Measurements from ENCODE around the gene PIK3C2G.

PIK3C2G gene

DNA sequence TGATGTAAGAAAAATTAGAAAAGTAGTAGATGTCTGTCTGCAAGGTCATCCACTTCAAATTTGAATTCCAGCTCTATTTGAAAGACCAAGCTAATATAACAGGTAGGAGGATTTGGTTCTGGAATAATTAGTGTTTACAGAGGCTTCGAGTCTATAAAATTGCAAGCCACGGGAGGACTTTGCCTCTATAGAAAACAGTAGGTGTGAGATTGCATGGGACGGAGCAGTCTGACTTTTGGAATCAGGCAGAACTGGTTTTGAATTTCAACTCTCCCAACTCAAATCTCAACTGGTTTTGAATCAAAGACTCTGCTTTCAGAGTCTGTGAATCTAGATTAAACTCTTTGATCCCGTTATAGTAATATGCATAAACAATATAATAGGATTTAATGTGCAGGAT lies 82.4 kb downstream of the PIK3C2G start:
- no peak for DNase-seq

DNA sequence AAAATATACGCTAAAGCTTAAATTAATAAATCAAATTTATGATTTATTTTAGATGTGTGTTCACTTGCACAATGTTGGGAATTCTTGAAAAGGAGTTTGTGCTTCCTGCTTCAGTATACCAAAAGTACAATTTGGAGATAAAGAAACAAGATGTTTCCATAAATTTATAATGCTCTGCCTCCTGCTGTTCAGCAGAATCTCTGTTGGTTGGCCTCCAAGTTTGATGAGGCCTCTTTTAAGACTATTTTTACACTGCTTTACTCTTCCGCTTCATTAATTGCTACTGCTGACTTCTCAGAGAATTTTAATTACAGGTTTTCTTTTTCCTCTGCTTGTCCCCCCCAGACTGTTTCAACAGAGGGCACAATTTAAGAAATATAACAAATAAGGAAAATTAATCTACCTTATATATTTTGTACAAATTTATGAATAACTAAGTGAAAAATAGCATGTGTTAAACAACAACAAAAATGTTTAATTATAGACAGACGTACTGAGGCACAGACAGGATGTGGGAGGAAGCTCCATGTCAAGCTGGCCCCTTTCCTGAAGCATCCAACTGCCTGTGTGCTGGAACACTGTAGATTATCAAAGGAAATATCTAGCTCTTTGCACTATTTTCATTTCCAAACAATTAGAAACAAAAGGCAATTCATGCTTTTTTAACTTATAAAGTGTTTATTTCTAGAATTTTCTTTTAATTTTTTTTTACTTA lies 83.9 kb downstream of the PIK3C2G start:
- no peak for DNase-seq

DNA sequence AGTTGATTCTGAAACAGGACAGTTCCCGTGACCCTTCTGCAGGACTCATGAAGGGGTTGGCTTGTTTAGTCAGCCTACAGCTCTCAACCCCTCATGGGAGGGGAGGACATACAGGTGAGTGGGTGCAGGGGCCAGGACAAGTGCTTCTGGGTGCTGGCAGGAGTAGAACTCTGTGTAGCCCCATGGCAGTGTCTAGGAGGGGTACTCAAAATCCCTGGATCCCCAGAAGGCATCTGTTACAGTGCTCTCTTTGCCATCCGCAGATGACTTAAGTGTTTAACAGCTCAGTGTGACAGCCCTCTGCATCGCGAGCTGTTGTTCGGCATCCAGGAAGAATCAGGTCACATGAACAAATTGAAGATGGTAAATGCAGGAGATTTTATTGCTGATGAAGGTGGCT lies 91.0 kb downstream of the PIK3C2G start:
- DNase-seq: no peak

DNA sequence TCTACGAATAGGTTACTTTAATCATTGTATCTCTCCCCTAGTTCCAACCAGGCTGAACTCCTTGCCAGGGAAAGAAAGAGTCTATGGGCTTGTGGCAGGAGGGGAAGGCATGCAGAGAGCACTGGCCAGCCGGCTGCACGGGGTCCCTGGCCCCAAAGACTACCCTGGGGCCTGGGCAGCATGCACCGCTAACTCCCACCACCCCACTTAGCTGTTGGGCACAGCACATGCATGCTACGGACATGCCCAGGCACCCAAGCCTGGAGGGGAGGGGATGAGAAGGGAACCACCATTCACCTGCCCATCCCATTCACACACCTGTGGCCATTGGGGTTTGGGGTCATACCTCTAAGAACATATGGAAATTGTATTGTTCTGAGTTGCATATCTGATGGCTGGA lies 94.1 kb downstream of the PIK3C2G start:
- DNase-seq: no peak

DNA sequence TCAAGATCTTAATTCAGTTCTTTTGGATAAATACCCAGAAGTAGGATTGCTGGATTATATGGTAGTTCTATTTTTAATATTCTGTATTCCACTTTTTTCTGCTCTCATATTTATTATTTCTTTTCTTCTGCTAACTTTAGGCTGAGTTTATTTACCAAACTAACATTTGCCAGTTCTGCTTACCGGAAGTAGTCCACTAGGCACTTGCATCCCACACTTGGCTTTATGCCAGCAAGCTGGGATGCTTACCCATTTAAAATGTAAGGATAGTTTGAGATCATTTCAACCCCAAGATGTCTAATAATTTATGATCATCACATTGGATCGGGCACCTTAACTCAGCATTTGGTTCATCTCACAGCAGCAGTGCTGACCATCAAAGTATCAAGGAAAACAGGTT lies 96.8 kb downstream of the PIK3C2G start:
- DNase-seq: no peak

DNA sequence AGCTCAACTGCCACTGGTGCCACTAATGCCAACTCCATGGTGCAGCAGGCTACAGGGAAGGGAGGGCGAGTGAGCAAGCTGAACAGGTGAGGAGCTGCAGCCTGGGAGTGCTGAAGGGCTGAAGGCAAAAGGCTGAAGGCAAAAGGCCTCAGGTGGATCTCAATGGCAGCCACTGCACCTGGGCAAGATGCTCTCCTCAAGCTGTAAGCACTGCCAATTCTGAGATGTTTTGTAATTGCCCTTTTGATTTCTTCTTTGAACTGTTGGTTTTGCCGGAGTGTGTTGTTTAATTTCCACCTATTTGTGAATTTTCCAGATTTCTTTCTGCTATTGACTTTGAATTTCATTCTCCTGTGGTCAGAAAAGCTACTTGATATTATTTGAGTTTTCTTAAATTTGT lies 97.6 kb downstream of the PIK3C2G start:
- no peak for DNase-seq

DNA sequence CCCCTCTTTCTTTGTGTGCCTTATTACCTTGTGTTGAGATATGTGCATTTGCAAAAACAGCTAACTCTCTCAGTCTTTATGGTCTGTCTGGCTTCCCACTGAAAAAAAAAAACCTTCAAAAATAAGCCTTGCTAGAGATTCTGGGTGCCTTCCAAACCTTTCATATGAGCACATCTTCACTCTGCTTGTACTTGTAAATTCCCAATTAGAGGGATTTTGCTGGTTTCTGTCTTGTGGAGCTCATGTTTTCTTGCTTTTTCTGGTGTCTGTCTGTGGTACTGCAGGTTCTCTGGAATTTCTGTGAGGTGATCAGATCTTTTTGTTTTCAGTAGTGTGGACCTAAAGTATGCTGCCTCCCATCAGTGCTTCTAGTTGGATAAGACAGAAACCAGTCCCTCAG lies 100.1 kb downstream of the PIK3C2G start:
- DNase-seq: no peak

DNA sequence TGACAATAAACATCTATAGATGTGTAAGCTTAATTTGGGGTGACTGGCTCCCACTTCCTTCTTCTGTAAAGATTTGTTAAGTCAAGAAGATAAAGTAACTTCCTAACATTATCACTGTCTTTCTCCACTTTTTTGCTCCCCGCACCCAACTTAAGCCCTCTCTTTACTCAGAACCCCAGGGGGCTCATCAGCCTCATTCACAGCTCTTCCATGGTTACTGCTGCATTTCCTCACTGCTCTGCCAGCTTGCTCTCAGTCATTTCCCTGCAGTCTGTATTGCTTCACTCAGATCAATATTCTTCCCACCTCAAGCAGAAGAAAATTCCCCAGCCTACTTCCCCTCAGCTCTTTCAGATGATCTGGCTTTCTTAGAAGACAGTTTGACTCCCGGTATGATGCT lies 102.0 kb downstream of the PIK3C2G start:
- DNase-seq: no peak

DNA sequence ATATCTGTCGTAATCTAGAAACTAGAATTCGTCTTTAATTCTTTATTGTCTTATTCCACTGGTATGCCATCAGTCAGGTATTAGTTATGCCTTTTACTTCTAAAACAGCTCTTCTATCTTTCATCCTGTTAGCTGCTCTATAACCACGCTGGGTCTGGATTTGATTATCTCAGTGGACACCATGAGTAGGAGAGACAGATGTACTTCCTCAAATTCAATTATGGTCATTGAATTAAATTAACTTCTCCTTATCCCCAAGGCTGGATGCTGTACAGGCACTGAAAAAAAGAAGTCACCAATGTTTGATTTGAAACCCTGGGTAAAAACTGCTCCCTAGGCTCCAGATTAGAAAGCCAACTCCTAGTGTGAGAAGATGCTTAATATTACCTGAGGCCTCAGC lies 107.3 kb downstream of the PIK3C2G start:
- DNase-seq: no peak

DNA sequence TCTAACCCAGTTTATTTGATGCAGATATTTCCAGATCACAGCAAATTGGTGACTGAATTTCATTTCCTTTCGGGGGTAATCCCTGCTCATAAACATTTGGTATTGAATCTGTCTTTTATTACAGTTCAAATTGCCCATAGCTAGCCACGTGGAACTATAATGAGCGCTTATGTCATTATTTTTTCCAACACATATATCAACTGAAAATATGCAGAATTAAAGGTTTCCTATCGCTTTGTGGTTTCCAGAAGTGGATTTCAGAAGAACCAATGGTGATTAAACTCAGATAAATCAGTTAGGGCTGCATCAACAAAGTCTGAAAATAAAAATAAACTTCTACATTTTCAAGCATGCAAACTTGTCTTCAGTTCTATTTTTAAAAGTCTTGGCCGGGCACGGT lies 111.9 kb downstream of the PIK3C2G start:
- DNase-seq: no peak

DNA sequence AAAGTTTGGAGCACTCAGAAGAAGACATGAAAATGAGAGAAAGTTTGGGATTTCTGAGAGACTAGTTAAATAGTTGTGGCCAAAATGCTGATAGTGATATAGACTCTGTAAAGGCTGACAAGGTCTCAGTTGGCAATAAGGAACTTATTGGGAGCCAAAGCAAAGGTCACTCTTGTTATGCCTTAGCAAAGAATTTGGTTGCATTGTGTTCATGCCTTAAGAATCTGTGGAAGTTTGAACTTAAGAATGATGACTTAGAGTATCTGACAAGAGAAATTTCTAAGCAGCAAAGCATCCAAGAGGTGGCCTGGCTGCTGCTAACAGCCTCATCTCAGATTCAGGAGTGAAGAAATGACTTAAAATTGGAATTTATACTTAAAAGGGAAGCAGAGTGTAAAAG lies 113.8 kb downstream of the PIK3C2G start:
- DNase-seq: no peak

DNA sequence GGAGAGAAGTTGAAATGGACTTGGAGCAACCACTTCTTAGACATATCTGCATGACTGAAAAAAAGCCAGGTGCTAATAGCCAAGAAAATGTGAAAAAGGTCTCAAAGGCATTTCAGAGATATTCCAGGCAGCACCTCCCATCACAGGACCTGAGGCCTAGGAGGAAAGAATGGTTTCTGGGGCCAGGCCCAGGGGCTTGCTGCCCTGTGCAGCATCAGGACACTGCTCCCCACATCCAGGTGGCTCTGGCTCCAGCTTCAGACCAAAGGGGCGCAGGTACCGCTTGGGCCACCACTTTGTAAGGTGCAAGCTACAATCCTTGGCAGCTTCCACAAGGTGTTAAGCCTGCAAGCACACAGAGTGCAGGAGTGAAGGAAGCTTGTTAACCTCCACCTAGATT lies 114.3 kb downstream of the PIK3C2G start:
- no peak for DNase-seq

DNA sequence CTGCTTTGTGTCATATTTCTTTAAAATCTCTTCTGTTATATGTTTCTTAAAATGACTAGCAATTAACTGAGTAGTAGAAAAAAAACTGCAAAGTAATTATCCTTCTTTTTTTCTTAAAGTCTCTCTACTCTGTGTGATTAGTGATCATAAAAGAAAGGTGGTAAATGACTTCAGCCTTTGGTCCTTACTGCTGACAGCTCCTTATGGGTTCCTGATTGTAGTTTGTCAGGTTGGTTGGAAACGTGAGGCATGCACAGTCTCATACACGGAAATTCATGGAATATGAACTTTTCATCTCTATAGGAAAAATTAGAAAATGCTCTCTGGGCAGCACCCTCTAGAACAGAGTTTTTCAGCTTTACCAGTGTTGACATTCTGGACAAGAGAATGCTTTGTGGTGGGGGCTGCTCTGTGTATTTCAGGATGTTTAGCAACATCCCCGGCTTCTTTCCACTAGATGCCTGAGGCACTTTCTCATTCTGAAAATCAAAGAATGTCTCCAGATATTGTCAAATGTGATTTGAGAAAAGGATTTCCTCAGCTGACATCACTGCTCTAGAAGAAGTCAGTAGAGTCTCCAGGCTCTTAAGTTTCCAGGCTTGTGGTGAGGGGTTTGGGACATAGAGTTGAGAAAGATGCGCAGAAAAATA lies 121.0 kb downstream of the PIK3C2G start:
- DNase-seq: no peak

DNA sequence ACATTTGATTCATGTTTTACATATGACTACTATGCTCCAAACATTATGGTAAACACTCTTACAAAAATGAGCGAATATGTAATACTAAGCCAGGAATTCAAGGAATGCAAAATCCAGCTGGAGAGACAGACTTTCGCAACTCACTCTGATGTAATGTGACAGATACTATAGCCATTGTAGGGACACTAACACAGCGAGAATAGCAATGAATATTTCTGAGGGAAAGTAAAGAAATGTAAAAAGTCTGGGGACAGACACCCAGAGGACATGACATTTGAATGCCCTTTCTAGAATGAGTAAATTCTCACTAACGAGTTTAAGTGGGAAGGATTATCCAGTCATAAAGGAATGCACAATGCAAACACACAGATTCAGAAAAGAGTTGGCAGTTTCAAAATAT lies 121.9 kb downstream of the PIK3C2G start:
- no peak for DNase-seq

DNA sequence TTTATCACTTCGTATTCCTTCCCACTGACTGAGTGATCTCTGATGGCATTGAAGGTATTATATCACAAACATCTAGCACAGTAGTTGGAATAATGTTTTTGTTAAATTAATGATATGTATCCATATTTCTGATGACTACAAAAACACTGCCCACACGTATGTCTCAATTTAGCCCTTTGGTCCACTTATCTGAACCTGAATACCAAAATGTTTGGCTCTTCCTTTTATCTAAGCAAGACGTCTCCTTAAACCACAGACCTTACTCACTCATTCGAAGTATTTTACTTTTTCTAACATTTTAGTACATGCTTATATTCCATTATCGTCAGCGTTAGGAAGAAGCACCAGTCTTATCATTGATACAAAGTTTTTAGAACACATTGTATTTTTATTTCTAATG lies 126.4 kb downstream of the PIK3C2G start:
- no peak for DNase-seq

DNA sequence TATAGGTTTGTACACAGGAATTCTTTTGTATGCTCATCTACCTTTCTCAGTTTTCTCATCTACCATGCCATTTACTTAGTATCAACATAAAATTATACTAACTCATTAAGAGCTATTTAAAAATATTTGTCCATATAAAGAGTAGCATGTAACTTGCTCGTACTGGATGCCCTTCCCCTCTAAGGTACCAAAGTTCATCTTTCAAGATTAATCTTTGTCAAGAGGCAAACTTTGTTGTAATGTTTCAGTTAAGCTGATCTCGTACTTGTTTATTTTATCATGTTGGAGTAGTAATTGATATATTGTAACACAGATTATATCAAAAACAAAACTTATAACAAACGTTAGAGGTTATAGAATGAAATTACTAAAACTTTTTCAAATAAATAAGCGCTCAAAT lies 128.5 kb downstream of the PIK3C2G start:
- no peak for DNase-seq

DNA sequence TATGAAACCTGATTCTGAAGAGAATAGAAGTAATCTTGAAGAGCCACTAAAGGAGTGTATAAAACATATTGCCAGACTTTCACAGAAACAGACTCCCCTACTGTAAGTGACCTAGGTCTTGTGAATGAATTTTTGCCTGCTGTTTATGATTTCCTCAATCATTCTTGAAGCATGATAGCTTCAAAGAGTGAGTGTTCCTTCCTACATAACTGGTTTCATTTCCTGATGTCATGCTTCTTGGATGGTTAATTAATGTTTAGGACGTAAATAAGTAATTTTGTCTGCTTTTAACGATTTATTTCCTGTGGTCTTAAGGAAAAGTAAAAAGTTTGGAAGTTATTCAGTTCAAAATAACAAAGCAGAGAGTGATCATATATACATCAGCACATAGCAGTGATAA lies 129.8 kb downstream of the PIK3C2G start:
- no peak for DNase-seq

DNA sequence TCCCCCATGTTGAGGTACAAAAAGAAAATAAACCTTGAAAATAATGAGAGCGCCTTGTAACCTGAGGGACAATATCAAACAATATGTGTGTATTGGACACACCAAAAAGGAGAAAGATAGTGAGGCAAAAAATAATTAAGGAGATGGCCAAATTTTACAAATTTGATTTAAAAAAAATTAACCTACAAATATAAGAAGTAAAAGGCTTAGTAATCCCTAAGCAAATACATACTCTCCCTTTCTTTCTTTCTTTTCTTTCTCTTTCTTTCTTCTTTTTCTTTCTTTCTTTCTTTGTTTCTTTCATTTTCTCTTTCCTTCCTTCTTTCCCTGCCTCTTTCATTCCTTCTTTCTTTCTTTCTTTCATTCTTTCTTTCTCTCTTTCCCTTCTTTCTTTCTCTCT lies 133.4 kb downstream of the PIK3C2G start:
- no peak for DNase-seq

DNA sequence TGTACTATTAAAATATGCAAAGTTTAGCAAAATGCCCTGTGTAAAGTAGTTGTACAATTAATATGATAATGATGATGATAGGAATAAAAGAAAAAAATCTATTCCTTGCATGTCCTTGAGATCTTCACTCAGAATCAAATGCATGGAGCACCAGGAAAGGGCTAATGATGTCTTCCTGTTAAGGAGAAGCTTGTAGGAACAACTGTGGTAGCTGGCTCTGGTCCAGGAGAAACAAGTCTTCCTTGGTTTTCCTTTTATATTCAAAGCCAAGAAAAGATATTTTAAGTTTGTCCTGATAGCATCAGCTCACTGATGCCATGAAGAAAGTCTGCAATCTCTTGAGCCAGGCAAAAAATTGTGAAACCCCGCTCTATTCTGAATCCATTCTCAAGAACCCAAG lies 138.9 kb downstream of the PIK3C2G start:
- no peak for DNase-seq

DNA sequence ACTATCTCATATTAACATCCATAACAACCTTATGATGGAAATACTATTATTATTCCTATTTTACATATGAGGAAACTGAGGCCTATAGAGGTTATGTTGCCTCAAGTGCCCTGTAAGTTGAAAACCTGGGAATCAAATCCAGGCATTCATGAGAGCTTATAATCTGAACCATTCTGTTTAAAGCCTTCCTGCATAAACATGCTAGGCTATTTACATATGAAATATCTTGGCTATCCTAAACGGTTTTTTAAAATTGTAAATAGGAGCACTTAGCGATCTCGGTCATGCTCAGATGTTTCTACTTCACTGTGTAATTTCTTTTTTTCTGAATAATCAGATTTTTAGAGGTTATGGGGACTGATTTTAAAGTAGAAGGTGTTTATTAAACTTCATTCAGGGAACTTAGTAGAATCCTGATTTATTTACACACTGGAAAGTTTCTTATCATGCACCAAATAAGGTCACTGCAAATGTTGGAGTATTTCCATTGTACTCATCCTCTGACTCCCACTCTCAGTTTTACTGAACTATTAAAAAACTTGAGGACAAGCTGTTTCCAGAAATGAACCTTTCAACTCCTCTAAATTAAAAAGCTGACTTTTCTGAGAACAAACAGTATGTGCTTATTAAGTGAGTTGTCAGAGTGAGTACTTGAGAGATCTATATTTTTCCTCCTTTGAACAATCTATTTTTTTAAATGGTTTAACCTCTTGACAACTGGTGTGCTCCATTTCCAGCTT lies 141.7 kb downstream of the PIK3C2G start:
- DNase-seq: no peak

DNA sequence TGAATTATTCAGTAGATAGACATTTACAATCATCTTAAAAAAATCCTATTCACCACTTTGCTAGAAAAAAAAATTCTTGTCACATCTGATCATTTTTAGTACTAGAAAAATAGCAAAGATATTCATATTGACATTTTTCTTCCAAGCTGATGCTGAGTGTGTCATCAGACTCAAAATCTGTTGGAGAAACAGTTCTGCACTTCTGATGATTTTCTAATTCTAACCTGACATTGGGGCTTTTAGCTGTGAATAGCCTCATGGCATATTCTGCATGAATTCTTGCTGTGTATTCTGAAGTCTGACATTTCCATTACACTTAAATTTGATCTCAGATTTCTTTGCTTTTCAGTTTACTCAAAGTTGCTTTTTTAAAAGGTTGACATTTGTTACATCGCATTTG lies 150.1 kb downstream of the PIK3C2G start:
- DNase-seq: no peak

DNA sequence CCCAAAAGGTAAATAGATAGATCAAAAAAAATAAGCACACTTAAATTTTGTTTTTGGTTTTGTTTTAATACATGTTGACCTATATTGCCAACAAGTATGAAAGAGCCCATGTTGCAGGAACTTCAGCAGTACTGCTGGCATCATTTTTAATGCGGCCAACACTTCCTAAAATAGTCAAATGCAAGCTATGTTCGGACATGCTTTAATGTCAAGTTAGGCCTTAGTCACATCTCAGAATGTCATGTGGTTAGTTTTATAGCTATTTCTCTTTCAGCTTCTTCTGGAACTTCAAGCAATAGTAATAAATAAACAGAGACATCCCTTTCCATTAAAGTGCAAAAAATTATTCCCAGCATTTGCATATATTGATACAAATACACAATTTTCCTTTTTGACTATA lies 153.4 kb downstream of the PIK3C2G start:
- DNase-seq: no peak

DNA sequence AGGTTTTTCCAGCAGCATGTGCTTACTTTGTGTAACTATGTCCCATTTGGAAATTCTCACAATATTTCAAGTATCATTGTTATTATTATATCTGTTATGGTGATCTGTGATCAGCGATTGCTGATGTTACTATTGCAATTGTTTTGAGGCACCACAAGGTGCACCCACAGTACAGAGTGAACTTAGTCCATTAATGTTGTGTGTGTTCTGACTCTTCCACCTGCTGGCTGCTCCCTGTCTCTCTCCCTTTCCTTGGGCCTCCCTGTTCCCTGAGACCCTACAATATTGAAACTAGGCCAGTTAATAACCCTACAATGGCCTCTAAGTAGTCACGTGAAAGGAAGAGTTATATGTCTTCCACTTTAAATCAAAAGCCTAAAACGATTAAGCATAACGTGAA lies 153.9 kb downstream of the PIK3C2G start:
- no peak for DNase-seq

DNA sequence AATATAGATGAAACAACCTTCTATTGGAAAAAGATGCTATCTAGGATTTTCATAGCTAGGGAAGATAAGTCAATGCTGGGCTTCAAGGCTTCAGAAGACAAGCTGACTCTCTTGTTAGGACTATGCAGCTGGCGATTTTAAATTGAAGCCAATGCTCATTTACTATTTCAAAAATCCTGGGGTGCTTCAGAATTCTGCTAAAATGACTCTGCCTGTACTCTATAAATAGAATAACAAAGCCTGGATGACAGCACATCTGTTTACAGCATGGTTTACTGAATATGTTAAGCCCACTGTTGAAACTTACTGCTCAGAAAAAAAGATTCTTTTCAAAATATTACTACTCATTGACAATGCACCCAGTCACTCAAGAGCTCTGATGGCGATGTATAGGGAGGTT lies 155.1 kb downstream of the PIK3C2G start:
- DNase-seq: no peak

Measured in right forelimb (tissue), 1 donor.